Epithelial cell of proximal tubule (primary cell): ENCODE data around the gene MFAP3. TPM values are rescaled to one million over a fixed set of nuclear protein-coding genes. Genes with fewer than 3 reads are reported as not detected.

Source experiments
- DNase-seq: peaks from one replicate; pipeline ENCODE4 v3.0.0-alpha.2; 2011; ENCODE audit warnings: low read depth
- H3K4me3 ChIP-seq: 2 replicates; pipeline ENCODE4 v1.5.1; 2011; ENCODE audit warnings: low read depth, mild to moderate bottlenecking, low read length
- total RNA-seq: library from RNA; depleted of rRNA; stranded (reverse); fragments of >200 nt; gene quantifications from 2 replicates; pipeline ENCODE4 v1.2.3, GENCODE V29; 2015
- TF ChIP-seq, protein P1 (sequence below): conservative IDR thresholded peaks from 2 replicates; pipeline ENCODE4 v1.5.1; 2012; ENCODE audit warnings: low read depth, mild to moderate bottlenecking, low read length

The MFAP3 gene
- total RNA-seq, 1 donor from 2014 or later: 13.9 TPM

GRCh38 chr5:154076240-154076922 is 37.6 kb downstream of the MFAP3 start:
- no peak overlapping the region for H3K4me3 ChIP-seq
- no peak for DNase-seq
- TF ChIP-seq, protein P1, sequence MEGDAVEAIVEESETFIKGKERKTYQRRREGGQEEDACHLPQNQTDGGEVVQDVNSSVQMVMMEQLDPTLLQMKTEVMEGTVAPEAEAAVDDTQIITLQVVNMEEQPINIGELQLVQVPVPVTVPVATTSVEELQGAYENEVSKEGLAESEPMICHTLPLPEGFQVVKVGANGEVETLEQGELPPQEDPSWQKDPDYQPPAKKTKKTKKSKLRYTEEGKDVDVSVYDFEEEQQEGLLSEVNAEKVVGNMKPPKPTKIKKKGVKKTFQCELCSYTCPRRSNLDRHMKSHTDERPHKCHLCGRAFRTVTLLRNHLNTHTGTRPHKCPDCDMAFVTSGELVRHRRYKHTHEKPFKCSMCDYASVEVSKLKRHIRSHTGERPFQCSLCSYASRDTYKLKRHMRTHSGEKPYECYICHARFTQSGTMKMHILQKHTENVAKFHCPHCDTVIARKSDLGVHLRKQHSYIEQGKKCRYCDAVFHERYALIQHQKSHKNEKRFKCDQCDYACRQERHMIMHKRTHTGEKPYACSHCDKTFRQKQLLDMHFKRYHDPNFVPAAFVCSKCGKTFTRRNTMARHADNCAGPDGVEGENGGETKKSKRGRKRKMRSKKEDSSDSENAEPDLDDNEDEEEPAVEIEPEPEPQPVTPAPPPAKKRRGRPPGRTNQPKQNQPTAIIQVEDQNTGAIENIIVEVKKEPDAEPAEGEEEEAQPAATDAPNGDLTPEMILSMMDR: no peak

GRCh38 chr5:154077696-154078095 is 38.9 kb downstream of the MFAP3 start:
- TF ChIP-seq, protein P1: no peak
- H3K4me3 ChIP-seq: no peak overlapping the region
- peak; percentile 59 for DNase-seq

DNA sequence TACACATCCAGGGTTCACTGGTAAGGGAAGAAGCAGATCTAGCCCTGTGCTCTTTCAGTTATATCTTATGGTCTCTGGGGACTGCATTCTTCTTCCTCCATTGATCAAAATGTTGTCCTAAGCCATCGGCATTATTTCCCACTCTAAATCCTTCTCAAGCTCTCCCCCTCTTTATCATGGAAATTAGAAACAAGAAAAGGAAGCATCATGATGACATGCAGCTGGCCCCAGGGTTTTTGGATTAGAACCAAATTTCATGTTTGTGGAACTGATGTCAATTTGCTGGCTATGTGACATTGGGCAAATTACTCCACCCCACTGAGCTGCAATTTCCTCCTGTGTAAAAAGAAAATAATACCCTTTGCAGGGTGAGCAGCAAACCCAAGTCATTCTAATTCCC is 39.5 kb downstream of the MFAP3 start:
- H3K4me3 ChIP-seq: no peak overlapping the region
- no peak for DNase-seq
- TF ChIP-seq, protein P1: no peak

GRCh38 chr5:154081246-154081645 is 42.5 kb downstream of the MFAP3 start:
- TF ChIP-seq, protein P1: no peak
- H3K4me3 ChIP-seq: no peak overlapping the region
- DNase-seq: no peak

DNA sequence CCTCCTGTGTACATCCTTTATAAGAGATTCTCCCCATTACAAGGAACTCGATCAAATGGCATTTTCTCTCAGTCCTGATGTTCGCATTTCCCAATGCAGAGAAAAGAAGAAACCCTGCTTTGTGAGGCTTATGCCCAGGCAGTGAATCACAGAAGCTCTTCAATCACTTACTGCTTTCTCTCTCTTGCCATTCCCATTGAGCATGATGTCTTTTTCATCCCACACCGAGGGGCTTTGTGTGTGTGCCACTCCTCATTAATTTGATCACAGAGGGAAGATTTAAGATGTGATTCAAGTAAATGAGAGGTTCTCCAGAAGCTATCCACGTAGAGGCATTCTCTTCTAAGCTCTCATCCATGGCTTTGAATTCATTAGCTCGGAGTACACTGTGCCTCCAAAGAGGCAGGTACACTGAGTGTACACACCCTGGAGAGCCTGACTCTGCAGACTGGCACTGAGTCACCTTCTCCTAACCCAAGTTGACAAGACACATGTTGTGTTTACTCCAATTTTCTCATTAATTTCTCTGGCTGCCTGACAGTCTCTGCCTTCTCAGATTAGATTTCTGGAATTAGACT is 45.4 kb downstream of the MFAP3 start:
- TF ChIP-seq, protein P1: no peak
- H3K4me3 ChIP-seq: no peak overlapping the region
- DNase-seq: no peak

DNA sequence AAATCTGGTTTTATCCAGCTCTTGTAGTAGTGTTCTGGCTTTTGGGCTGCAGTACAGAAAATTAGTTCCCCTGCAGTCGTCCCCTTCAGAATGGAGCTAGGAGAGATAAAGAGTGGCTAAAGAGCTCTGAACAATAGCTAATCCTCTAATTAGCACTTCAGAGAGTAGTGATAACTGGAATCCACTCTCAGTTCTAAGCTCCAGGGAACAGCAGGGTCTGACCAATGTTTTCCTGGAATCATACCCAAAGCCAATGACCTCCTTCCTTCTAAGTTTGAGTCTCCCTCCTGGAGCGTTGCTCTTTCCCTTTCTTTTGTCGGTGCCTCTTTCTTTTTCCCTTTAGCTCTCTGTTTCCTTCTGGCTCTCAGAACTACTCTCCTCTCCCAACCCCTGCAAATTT is 47.4 kb downstream of the MFAP3 start:
- H3K4me3 ChIP-seq: no peak overlapping the region
- DNase-seq: no peak
- TF ChIP-seq, protein P1: no peak

- H3K4me3 ChIP-seq: no peak overlapping the region
- TF ChIP-seq, protein P1: no peak
- DNase-seq: no peak
These were observed 47.9 kb downstream of the MFAP3 start for GRCh38 chr5:154086641-154087040.
